Heart right ventricle (tissue), 16 donors: ENCODE data around the gene TFAP2E. TPM values are rescaled to one million over a fixed set of nuclear protein-coding genes. Genes with fewer than 3 reads are reported as not detected.
A peak's percentile ranks its signal among the peaks of the same experiment; 100 is the strongest.

Experiments used
- ATAC-seq, 8 donors: fragments of 200-7000 bp; cut with Tn5 transposase; one replicate each; pipeline ENCODE4 v1.9.1; 2020; ENCODE audit warnings: mild to moderate bottlenecking in 8 of 8, moderate library complexity in 8 of 8, moderate number of reproducible peaks in 1 of 8
- DNase-seq, 2 donors: peaks; one replicate each; pipeline ENCODE4 v3.0.0-alpha.2; 2020
- H3K27ac ChIP-seq, 10 donors: fragments of 200-600 bp; sonication (generic) in 2 of 10; one replicate each; pipeline versions ENCODE4 v1.5.0 to v1.8.0; 2020 to 2022; ENCODE audit warnings: mild to moderate bottlenecking in 3 of 10
- H3K27me3 ChIP-seq, 7 donors: fragments of 200-600 bp; one replicate each; pipeline ENCODE4 v1.8.0; 2021 to 2022; ENCODE audit warnings: mild to moderate bottlenecking in 2 of 7
- H3K36me3 ChIP-seq, 9 donors: fragments of 200-600 bp; sonication (generic) in 1 of 9; one replicate each; pipeline versions ENCODE4 v1.5.0 to v1.8.0; 2020 to 2022; ENCODE audit warnings: mild to moderate bottlenecking in 2 of 9
- H3K4me1 ChIP-seq, 9 donors: fragments of 200-600 bp; sonication (generic) in 1 of 9; one replicate each; pipeline versions ENCODE4 v1.5.0 to v1.8.0; 2020 to 2022; ENCODE audit warnings: mild to moderate bottlenecking in 4 of 9
- H3K4me3 ChIP-seq, 10 donors: fragments of 200-600 bp; sonication (generic) in 2 of 10; one replicate each; pipeline versions ENCODE4 v1.5.0 to v1.8.0; 2020 to 2022; ENCODE audit warnings: mild to moderate bottlenecking in 7 of 10, moderate library complexity in 2 of 10
- H3K9me3 ChIP-seq, 11 donors: fragments of 200-600 bp in 10 of 11; sonication (generic) in 2 of 11; one replicate each; pipeline versions ENCODE4 v1.5.0 to v1.8.0; 2013 to 2022; ENCODE audit warnings: mild to moderate bottlenecking in 2 of 11, control low read depth in 1 of 11, moderate library complexity in 1 of 11
- WGBS, 2 donors: extraction: QIAGEN DNeasy Blood & Tissue Kit; methylation state at CpG; one replicate each; pipeline ENCODE4 v1.1.7; 2013; ENCODE audit warnings: inconsistent platforms in 1 of 2; 5-methylcytosine and 5-hydroxymethylcytosine counted together
- intact Hi-C, 10 donors: fragments of 100-400 bp; cut with DNase I; formaldehyde crosslinking; loops; one replicate each; pipeline versions ENCODE4 v1.11.1 to v1.14.2; 2022
- polyA plus RNA-seq, 2 donors: library from polyadenylated mRNA; stranded (reverse); fragments of 200-250 nt; gene quantifications; one replicate each; pipeline ENCODE4 v1.2.3, GENCODE V29; 2013
- total RNA-seq, 10 donors: library from RNA; stranded (reverse); fragmentation: NEBNext Ultra II Directional in 3 of 10; extraction: Animal tissue kit (Norgen Biotek cat#: 25700) in 3 of 10; gene quantifications; one replicate each; pipeline versions ENCODE4 v1.2.1 to v1.2.4, GENCODE V29; 2021 to 2023
- TF ChIP-seq, protein P1 (sequence below), 9 donors: fragments of 200-600 bp; sonication (generic) in 2 of 9; IDR thresholded peaks; one replicate each; pipeline versions ENCODE4 v1.5.0 to v1.8.0; 2021 to 2022; ENCODE audit warnings: antibody characterized with exemption in 9 of 9, mild to moderate bottlenecking in 5 of 9, moderate library complexity in 1 of 9
- donor health status: Arrhythmogenic right ventricular cardiomyopathy.
- donor health status: ischemic (EF 13 %, LVEDD 7.1; RV severe dilation, severe dysfunction).
- donor health status: healthy with polysubstance abuse.
- donor health status: DM: no; HTN: yes; CAD: no.
- donor health status: DM: no; HTN: no; CAD: no.
- donor health status: ischemic (EF 25% LVEDD 6.9; RV normal size, moderate dysfunction).
- donor health status: ischemic (EF 25% LVEDD 5.7; RV mildly dilated, moderate dysfunction).
- donor health status: healthy.
- donor health status: DM: yes; HTN: yes; CAD: no.
- donor health status: Ischemic cardiomyopathy.
- donor health status: ischemic (EF 35%, LVEDD 5.7; RV mildly dilated, moderate dysfunction).
- donor health status: nonischemic (EF 11% LVEDD 7.7; RV severe dilation, severe dysfunction).
- donor health status: DM: yes; HTN: yes; CAD: no.
- donor health status: PGD.
- donor health status: ischemic (EF 29% LVEDD 5.4; RV normal size, mild dysfunction).
- donor health status: nonischemic (EF 23%, LVEDD 6.1; RV moderate dilation, normal function).

The TFAP2E gene
- total and polyA plus RNA-seq, 12 donors: 0.18 to 1.4 (median 0.40) TPM; not detected in 3

DNA sequence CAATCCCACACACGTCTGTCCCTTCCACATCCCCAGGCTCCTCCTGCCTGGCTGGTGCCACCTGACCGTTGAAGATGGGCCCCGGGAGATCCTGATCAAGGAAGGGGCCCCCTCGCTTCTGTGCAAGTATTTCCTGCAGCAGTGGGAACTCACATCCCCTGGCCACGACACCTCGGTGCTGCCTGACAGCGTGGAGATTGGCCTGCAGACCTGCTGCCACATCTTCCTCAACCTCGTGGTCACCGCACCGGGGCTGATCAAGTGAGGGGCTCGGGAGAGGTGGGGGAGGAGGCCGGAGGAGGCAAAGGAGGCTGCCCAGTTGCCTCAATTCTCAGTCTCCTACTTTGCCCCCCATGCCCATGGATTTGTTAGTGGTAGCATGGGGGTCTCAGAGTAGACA lies 9.9 kb upstream of the TFAP2E start:
- peaks cover 0 to 41% (median 21%) of the 10 kb centered on the region in 9 donors for H3K4me1 ChIP-seq
- DNase-seq (no peak), ATAC-seq (no peak)
- no peaks in the 10 kb centered on the region for H3K9me3 ChIP-seq
- intact Hi-C loops: loop anchor here in 6 of 10 donors (2.0 to 10.0 kb wide), 6 partner anchors 110 to 371 kb away; partner anchors contain the start of genes C1orf216 (in 2 of the 6) and SFPQ (in 1 of the 6)
- H3K27me3 ChIP-seq: no peaks in the 10 kb centered on the region
- 65 to 74% methylated on average over 12 of the region's 12 CpGs for WGBS, 2 donors
- H3K4me3 ChIP-seq: no peak overlapping the region
- TF ChIP-seq, protein P1, sequence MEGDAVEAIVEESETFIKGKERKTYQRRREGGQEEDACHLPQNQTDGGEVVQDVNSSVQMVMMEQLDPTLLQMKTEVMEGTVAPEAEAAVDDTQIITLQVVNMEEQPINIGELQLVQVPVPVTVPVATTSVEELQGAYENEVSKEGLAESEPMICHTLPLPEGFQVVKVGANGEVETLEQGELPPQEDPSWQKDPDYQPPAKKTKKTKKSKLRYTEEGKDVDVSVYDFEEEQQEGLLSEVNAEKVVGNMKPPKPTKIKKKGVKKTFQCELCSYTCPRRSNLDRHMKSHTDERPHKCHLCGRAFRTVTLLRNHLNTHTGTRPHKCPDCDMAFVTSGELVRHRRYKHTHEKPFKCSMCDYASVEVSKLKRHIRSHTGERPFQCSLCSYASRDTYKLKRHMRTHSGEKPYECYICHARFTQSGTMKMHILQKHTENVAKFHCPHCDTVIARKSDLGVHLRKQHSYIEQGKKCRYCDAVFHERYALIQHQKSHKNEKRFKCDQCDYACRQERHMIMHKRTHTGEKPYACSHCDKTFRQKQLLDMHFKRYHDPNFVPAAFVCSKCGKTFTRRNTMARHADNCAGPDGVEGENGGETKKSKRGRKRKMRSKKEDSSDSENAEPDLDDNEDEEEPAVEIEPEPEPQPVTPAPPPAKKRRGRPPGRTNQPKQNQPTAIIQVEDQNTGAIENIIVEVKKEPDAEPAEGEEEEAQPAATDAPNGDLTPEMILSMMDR (IDR thresholded peaks at IDR 0.05): no peak
- H3K36me3 ChIP-seq: peaks cover 0 to 57% (median 0%) of the 10 kb centered on the region in 9 donors
- no peak overlapping the region for H3K27ac ChIP-seq

DNA sequence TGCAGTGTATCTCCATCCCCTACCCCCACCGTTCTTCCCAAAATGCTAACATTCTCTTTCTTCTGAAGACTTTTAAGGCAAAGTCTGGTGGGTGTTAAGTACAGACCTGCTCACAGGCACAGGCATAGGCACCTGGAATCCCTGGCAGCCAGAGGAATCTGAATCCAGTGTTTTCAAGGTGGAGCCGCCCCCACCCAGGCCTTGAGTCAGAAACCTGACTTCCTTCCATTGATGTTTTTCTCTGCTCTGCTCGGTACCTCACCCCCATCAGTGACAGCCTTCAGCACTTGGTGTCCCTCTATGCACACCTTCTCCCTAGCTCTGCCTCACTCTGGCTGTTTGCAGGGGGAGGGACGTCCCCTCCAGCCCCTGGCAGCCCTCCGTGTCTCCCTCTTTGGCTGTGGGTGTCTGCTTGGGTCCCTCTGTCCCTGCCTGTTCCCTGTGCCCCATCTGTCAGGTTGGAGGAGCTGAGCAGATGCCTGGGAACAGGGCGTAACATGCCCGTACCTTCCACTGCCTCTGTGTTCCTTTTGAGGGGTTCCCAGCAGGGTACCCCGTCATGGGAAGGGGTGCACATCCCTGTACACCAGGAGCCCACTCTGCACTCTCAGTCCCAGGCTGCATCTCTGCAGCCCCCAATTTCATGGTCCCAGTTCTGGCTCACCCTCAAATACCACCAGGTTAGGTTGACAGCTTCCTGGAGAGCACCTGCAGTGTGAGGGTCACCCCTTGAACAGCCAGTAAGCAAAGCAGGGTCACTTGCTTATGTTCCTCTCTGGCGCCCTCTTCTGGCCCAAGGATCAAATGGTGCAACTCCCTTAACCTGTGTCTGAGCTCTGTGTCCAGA lies 8.9 kb upstream of the TFAP2E start:
- Histone ChIP-seq H3K4me1 (peaks cover 0 to 33% (median 10%) of the 10 kb centered on the region in 9 donors), H3K36me3 (peaks cover 0 to 57% (median 0%) of the 10 kb centered on the region in 9 donors), H3K4me3 (no peak overlapping the region), H3K27me3 (peaks cover 0 to 2% (median 0%) of the 10 kb centered on the region in 7 donors), H3K9me3 (no peaks in the 10 kb centered on the region), H3K27ac (no peak overlapping the region)
- ATAC-seq (peak in 7 of 8 donors; percentile 23 to 63 (median 38)), DNase-seq (peak; percentile 68 to 83)
- 78 to 82% methylated on average over 9 of the region's 9 CpGs for WGBS, 2 donors
- intact Hi-C loops: loop anchor here in 8 of 10 donors (1.0 to 10.0 kb wide), 8 partner anchors 111 to 372 kb away; partner anchors contain the start of genes C1orf216 (in 2 of the 8) and SFPQ (in 1 of the 8)
- TF ChIP-seq, protein P1 (IDR thresholded peaks at IDR 0.05): peak; percentile 67 to 87 (median 79)

DNA sequence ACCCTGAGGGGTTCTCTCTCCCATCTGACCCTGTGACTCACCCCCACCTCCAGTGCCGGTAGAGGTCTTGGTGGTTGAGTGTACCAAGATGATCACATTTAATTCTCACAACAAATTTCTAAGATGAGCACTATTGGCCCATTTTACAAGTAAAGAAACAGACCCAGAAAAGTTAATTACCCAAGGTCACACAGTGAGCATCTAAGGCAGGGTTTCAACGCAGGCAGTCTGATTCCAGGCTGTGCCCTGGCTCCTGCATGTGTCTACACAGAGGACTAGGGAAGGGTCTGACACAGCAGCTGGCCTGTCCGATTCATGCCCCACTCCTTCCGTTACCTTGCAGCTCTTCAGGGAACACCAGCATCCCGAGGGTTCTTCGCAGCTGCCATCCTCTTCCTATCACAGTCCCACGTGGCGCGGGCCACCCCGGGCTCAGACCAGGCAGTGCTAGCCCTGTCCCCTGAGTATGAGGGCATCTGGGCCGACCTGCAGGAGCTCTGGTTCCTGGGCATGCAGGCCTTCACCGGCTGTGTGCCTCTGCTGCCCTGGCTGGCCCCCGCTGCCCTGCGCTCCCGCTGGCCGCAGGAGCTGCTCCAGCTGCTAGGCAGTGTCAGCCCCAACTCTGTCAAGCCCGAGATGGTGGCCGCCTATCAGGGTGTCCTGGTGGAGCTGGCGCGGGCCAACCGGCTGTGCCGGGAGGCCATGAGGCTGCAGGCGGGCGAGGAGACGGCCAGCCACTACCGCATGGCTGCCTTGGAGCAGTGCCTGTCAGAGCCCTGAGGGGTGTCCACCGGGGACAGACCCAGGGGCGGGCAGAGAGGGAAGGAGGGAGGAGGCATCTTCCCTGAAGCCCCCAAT lies 8.0 kb upstream of the TFAP2E start:
- ATAC-seq: no peak
- TF ChIP-seq, protein P1 (IDR thresholded peaks at IDR 0.05): peak in 2 of 9 donors; percentile 26 to 28
- Histone ChIP-seq H3K9me3 (no peaks in the 10 kb centered on the region), H3K4me3 (no peak overlapping the region), H3K4me1 (peaks cover 0 to 28% (median 8%) of the 10 kb centered on the region in 9 donors), H3K27ac (no peak overlapping the region), H3K36me3 (peaks cover 0 to 57% (median 0%) of the 10 kb centered on the region in 9 donors), H3K27me3 (peaks cover 0 to 10% (median 0%) of the 10 kb centered on the region in 7 donors)
- intact Hi-C loops: loop anchor here (1.0 to 10.0 kb wide), 12 partner anchors 112 to 768 kb away; partner anchors contain the start of genes C1orf216 (in 2 of the 10) and SFPQ (in 1 of the 10)
- 88 to 90% methylated on average over 27 to 28 of the region's 28 CpGs for WGBS, 2 donors
- no peak for DNase-seq

DNA sequence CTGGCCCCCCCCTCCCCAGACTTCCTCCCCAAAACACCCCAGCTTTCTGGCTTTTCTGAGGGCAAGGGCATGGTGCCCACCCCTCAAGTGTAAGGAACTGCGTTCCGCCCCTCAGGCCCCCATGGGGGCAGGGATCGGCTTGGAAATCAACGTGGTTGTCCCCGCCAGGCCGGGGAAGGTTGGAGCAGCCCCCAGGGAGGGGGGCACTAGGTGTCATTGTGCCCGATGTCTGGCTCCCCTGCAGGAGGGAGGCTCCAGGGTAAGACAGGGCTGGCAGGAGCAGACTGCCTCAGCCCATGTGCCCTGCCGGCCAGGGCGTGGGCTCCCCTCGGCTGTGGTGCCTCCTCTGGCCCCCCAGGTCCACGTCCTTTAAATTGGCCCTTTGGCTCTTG lies 7.4 kb upstream of the TFAP2E start:
- Histone ChIP-seq H3K27me3 (peaks cover 0 to 17% (median 4%) of the 10 kb centered on the region in 7 donors), H3K9me3 (no peaks in the 10 kb centered on the region), H3K36me3 (peaks cover 0 to 57% (median 0%) of the 10 kb centered on the region in 9 donors), H3K4me1 (peaks cover 0 to 23% (median 2%) of the 10 kb centered on the region in 9 donors), H3K27ac (no peak overlapping the region), H3K4me3 (no peak overlapping the region)
- ATAC-seq (no peak), DNase-seq (no peak)
- intact Hi-C loops: loop anchor here in 9 of 10 donors (2.0 to 10.0 kb wide), 8 partner anchors 113 to 768 kb away; no protein-coding TSS in a partner anchor
- TF ChIP-seq, protein P1 (IDR thresholded peaks at IDR 0.05): no peak
- WGBS, 2 donors: 90% methylated on average over 11 of the region's 11 CpGs
